NCI-H748 (cell line): Measurements from ENCODE around the gene SPG7.
"Not testable (repeated sequence)": the region's sequence is repeated elsewhere in the genome, so short reads cannot be mapped to it uniquely, and the experiment has no call there.

Experiments used
- DNase-seq: peaks from one replicate; lab custom pipeline; 2025; ENCODE audit not compliant: unreplicated experiment; lab: John Stamatoyannopoulos, UW

Gene SPG7

DNA sequence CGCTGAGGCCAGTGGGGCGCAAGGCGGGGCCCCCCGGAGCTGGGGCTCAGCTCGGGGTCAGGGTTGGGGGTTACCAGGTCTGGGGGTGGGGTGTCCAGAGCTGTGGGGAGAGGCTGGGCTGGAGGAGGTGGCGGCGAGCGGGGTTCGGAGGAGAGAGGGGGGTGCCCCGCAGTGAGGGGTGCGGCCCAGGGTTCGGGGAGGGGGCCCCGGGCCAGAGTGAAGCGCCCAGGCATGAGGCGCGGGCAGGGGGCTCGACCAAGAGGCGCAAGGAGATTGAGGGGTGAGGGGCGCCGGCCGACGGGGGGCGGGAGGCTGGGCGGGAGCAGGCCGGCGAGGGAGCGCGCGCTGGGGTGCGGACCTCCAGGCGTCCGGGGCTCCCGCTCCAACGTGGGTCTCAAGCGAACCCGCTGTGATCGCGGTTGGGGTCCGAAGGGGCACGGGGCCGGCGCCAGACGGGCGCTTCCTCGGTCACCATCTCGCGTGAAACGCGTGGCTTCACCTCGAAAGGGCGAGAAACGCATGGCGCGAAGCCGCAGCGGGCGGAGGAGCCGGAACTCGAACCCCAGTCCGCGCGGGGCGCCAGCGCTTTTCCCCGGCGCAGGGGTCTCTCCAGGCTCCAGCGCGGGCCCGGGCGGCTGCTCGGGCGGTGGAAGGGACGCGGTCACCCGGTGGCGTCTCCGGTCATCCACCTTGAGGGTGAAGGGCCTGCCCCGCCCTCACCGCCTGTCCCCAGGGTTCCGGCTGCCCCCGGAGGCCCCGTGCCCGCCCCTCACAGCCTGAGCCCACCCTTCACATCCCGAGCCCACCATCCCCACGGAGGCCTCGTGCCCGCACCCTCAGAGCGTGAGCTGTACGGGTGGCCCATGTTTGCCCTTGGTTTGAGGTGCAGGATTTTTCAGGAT lies 68.2 kb downstream of the SPG7 start:
- DNase-seq: no peak

DNA sequence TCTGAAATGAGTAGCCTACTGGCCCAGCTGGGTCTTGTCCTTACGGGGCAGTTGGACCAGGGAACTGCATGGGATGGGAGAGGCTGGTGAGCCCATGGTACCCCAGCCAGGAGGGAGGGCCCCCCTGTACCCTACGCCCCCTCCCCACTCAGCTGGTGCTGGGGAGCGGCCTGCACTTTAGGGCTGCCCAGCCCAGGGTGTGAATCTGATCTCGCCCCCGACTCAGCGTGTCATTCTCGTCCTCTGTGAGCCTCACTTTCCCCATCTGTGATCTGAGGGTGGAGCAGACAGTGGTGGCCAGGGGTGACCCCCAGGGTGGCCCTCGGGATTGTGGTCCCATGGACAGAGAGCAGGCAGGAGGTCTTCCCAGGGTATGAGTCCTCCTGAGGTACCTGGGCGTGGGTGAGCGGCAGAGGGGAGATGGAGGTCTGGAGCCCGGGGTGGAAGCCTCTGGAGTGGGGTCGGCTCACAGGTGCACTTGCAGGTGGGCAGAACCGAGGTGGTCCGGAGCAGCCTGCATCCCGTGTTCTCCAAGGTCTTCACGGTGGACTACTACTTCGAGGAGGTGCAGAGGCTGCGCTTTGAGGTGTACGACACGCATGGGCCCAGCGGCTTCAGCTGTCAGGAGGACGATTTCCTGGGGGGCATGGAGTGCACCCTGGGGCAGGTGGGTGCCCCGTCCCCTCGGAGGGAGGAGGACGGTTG lies 69.0 kb downstream of the SPG7 start:
- DNase-seq: no peak

DNA sequence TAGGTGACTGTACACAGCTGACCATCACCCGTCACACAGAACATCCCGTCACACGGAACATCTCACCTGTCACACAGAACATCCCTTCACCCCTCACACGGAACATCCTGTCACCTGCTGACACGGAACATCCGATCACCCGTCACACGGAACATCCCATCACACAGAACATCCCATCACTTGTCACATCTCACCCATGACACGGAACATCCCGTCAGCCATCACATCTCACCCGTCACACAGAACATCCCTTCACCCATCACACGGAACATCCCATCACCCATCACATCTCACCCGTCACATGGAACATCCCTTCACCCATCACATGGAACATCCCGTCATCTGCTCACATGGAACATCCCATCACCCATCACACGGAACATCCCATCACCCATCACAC lies 71.1 kb downstream of the SPG7 start:
- no peak for DNase-seq

DNA sequence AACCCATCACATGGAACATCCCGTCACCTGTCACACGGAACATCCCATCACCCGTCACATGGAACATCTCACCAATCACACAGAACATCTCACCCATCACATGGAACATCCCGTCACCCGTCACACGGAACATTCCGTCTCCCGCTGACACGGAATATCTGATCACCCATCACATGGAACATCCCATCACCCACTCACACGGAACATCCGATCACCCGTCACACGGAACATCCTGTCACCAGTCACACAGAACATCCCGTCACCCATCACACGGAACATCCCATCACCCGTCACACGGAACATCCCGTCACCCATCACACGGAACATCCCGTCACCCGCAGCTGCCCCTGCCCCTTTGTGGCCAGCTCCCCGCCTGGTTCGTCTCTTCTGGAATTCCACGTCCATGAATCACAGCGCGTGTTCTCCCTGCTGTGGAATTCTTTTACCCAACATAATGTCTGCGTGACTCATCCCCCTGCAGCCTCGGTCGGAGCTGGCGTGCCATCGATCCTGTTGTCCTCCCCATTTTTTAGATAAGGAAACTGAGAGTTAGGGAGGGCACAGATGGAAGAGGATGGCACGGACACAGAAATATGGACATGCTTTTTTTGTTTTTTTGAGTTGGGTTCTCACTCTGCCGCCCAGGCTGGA lies 73.0 kb downstream of the SPG7 start:
- no peak for DNase-seq

DNA sequence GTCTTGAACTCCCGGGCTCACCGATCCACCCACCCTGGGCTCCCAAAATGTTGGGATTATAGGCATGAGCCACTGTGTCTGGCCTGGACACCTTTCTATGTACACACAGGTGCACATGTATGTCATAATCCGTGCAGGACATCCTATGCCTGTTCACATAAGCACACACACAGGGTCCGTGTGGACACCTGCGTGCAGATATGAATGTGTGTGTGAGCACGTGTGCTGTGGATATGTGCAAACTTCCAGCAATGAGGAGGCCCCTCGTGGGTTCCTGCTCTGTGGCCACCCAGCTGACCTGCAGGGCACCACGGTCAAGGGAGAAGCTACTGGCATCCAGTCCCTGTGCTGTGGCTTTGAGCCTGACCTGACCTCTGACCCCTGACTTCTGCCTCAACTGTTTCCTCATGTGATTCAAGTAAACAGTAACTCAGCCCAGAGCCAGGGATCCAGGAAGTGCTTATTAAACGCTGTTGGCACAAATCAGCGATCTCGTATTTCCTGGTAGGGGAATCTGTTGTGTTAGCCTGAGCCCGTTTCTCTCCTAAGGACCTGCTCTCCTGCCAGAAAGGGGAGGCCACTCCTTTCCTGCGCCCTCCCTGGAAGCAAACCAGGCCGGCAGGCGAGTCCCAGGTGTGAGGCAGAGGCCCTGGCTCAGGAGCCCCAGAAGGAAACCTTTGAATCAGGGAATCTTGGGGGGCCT lies 73.8 kb downstream of the SPG7 start:
- DNase-seq: no peak

DNA sequence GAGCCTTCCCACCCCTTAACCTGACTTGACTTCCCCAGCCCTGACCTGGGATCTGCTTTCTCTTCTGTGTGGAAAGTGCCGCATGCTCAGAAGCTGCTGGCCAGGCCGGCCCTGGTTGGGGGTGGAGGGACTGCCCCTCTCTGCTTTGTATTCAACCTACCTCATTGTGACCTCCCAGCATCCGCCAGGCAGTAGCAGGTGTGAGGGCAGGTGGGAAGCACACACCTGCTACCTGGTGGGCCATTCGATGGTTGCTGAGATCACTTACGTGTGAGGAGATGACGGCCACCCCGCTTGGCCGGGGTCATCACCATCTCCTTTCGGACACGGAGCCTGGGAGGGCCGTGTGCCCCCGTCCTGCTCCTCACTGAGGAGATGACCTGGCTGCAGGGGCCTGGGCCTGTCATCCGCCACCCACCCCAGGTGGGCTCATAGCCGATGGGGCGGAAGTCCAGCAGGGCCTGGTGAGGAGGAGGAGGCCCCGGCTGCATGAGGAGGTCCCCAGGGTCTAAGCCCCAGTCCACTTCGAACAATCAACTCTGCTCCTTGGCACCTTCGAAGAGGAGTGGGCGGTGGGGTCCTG lies 74.5 kb downstream of the SPG7 start:
- no peak for DNase-seq

DNA sequence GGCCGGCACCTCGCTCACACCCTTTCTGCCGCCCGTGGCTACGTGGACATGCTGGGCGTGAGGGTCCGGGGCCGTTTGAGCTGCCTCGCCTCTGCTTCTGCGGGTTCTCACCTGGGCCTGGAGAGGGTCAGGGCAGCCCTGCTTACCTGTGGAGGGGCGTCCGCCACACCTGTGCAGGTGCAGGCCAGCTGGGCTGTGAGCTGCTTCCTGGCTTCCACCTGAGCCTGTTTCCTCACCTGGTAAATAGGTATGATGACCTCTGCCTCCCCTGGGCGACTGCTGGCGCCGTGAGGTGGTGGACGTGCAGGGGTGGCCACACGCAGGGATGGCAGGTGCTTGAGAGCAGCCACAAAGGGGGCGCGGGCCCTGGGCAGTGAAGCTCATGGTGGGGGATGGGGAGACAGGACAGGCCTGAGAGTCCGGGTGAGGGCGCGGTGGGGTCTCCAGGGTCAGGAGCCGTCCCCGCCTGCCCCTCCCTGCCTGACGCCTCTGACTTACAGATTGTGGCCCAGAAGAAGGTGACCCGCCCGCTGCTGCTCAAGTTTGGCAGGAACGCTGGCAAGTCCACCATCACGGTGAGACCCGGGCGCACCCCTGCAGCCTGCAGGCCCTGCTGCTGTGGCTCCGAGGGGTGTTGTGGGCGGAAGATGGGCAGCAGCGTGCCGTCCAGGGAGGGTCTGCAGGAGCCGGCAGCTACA lies 75.1 kb downstream of the SPG7 start:
- no peak for DNase-seq

DNA sequence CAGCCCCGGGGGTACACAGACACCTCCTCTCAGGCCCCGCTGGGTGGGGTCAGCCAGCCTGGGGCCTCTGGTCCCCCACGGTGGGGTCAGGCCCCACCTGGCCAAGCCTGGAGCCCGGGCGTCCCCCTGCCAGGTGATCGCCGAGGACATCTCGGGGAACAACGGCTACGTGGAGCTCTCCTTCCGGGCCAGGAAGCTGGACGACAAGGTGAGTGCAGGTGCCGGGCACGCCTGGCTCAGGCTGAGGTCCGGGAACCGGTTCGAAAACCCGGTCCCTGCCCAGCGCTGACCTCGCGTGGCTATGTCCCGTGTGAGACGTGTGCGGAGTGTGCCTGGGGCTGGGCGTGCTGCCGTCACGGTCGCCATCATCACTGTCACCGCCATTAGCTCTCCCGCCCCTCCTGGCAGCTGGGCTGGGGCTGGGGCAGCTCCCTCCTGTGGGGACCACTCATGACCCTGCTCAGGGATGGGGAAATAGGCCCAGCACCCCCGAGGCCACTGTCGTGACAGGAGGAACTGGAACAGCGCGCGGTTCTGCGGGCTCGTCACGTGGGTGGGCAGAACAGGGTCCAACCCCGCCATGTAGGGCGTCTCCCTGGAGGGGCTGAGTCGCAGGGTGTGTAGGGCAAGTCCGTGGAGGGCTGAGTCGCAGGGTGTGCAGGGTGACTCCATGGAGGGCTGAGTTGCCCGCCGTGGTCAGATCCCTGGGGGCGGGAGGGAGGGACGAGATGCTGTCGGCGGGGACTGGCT lies 75.9 kb downstream of the SPG7 start:
- DNase-seq: no peak

DNA sequence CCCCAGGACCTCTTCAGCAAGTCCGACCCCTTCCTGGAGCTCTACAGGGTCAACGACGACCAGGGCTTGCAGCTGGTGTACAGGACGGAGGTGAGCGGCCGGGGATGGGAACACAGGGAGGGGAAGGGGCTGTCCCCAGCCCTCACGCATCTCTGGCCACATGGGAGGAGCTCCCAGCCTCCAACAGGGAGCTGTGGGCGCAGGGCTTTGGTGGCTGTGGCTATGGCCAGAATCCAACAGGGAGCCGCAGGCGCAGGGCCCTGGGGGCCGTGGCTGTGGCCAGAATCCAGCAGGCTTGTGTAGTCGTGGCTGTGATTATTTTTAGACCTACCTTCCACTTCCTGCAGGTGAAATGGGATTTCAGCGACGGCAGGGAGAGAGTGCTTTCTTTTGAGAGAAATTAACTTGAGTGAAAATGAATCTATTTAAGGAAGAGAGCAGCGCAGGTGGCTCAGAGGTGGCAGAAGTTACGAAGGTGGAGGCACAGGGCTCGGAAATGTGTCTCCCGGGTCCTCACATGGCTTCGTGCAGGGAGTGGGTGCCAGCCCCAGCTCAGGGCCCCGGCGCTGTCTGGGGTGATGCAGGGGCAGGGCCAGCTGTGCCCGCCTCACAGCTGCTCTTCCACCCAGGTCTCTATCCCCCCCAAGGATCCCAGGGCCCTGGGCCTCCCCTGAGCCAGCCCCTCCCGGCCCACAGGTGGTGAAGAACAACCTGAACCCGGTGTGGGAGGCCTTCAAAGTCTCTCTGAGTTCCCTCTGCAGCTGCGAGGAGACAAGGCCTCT lies 76.8 kb downstream of the SPG7 start:
- DNase-seq: no peak

DNA sequence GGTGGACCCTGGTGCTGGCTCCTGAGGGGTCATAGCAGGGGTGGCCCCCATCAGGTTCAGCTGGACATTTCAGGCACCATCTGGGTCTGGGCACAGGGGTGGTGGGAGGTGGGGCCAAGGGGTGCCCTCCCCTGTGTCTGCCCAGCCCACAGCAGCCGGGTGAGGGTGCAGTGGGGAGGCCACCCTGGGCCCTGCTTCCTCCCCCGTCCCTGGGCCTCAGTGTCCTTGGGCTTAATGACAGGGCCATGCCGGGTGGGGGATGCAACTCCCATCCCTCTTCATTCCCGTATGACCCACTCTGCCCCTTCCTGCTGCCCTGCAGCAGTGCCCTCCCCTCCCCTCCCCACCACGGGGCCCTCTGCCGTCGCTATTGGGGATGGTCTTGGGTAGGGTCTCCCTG lies 78.0 kb downstream of the SPG7 start:
- no peak for DNase-seq

DNA sequence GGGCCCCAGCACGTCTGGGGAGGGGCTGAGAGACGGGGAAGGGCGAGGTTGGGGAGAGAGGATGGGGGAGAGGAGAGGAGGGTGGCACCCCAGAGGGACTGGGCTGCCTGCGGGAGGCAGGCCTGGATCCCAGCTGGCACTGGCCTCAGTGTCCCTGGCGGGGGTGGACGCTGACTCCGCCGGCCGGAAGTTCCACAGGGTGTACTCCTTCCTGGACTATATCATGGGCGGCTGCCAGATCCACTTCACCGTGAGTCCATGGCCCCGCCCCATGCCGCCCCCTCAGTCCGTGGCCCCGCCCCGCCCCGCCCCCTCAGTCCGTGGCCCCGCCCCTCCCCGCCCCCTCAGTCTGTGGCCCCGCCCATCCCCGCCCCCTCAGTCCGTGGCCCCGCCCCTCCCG lies 78.7 kb downstream of the SPG7 start:
- no peak for DNase-seq

DNA sequence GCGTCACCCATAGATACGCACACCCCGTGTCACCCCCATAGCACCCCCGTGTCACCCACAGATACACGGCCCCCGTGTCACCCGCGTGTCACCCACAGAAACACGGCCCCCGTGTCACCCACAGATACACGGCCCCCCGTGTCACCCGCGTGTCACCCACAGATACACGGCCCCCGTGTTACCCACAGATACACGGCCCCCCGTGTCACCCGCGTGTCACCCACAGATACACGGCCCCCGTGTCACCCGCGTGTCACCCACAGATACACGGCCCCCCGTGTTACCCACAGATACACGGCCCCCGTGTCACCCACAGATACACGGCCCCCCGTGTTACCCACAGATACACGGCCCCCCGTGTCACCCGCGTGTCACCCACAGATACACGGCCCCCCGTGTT lies 79.5 kb downstream of the SPG7 start:
- not testable (repeated sequence) for DNase-seq

DNA sequence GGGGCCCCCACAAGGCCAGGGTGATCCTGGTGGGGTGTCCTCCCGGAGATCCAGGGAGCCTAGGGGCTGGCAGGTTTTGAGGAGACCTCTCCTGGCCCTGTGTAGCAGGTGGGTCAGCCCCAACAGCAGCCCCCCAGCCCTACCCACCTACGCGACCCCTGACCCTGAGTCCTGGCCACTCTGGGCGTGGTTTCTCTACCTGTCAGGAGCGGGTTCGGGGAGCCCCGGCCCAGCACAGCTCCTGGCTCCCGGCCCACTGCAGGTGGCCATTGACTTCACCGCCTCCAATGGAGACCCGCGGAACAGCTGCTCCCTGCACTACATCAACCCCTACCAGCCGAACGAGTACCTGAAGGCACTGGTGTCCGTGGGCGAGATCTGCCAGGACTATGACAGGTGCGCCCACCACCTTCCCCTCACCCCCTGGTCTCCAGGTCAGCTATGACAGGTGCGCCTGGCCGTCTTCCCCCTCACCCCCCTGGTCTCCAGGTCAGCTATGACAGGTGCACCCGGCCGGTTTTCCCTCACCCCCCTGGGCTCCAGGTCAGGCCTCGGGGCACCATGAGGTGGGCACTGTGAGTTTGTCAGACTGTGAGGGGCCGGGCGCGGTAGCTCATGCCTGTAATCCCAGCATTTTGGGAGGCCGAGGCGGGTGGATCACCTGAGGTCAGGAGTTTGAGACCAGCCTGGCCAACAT lies 80.4 kb downstream of the SPG7 start:
- no peak for DNase-seq

DNA sequence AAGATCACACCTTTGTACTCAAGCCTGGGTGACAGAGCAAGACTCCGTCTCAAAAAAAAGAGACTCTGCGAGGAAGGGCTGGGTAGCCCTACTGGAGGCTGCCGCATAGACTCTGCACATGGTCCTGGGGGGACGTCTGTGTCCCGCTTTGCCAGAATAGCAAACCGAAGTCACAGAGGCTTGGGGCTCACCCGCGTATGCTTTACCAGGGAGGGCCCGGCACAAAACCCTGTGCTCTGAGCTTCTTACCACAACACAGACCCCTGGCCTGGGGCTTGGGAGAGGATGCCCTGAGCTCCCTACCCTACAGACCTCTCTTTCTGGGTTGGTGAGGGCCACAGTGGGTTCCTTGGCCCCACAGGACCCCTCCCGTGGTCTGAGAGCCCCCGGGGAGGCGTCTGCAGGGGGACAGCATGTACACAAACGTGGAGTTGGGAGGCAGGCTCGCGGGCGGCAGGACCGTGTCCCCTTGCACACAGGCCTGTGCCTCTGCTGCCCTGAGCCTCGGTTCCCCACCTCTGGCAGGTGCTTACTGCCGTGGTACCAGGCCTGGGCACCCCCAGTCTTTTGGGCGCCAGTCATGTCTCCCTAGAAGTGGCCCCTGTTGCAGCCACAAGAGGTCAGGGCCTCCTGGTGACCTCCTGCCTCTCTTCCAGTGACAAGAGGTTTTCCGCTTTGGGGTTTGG lies 81.2 kb downstream of the SPG7 start:
- no peak for DNase-seq

DNA sequence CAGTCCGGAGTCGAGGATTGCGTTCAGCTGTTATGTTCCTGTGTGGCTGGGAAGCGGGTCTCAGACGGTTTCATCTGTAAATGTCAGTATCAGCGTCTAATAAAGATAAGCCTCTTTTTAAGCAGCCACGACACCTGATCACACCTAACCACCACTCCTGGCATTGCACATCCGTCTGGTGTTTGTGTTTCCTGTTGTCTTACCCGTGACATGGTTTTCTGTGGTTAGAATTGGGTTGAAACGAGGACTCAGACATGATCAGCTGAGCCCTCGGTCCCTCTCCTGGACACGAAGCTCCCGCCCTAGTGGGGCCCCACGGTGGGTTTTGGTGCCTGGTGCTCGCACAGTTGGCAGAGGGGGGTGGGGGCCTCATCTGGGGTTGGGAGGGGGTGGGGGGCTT lies 85.6 kb downstream of the SPG7 start:
- no peak for DNase-seq

DNA sequence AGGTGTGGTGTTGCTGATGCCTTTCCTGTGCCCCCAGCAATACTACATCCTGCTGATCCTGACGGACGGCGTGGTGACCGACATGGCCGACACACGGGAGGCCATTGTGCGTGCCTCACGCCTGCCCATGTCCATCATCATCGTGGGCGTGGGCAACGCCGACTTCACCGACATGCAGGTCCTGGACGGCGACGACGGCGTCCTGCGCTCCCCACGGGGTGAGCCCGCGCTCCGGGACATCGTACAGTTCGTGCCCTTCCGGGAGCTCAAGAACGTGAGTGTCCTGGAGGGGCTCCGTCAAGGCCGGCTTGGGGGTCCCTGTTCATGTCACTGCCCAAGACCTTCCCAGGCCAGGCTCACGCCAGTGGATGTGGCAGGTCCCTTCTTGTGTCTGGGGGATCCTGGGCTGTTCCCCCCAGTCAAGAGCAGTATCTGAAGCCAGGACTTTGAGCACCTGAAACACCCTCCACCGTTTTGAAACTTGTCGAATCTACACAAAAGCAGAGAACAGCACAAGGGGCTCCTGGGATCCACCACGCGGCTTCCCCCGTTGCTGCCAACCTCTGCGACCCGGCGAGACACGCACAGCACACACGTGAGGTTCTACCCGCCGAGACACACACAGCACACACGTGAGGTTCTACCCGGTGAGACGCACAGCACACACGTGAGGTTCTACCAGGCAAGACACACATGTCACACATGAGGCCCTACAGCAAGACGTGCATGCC lies 87.3 kb downstream of the SPG7 start:
- DNase-seq: no peak

DNA sequence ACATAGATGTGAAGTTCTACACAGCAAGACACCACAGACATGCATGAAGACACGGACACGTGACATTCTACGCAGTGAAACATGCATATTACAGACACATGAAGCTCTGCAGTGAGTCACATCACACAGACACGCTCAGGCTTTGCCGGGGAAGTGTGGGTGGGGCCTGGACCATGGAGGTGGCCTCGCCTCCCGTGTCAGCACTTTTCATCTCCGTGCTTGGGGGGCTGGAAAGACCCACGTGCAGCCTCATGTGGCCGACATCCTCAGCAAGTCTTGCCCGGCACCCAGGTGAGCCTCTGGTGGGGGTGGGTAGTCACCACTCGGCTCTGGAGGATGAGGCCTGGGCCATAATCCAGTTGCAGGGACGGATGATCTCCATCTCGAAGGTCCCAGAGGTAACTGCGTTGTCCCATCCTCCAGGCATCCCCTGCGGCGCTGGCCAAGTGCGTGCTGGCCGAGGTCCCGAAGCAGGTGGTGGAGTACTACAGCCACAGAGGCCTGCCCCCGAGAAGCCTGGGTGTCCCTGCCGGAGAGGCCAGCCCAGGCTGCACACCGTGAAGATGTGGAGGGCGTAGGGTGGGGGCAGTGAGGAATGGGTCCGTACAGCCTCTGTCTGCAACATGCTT lies 88.0 kb downstream of the SPG7 start:
- DNase-seq: no peak
